Ishikawa (cell line): ENCODE data around the gene ZNF565.

Experiments used
- CEBPB ChIP-seq: IDR thresholded peaks from 2 replicates; pipeline ENCODE4 v1.6.1; 2012
- CREB1 ChIP-seq: IDR thresholded peaks from 2 replicates; pipeline ENCODE4 v1.6.1; 2012; ENCODE audit warnings: low read depth
- EGR1 ChIP-seq: IDR thresholded peaks from 2 replicates; pipeline ENCODE4 v1.6.1; 2012
- EP300 ChIP-seq: IDR thresholded peaks from 2 replicates; pipeline ENCODE4 v1.6.1; 2012; ENCODE audit warnings: borderline replicate concordance
- FOXM1 ChIP-seq: IDR thresholded peaks from 2 replicates; pipeline ENCODE4 v1.6.1; 2012; ENCODE audit warnings: low read depth, borderline replicate concordance
- MAX ChIP-seq: IDR thresholded peaks from 2 replicates; pipeline ENCODE4 v1.6.1; 2012
- NFIC ChIP-seq: IDR thresholded peaks from 2 replicates; pipeline ENCODE4 v1.6.1; 2012
- RAD21 ChIP-seq: IDR thresholded peaks from 2 replicates; pipeline ENCODE4 v1.6.1; 2012; ENCODE audit warnings: low read depth
- REST ChIP-seq: IDR thresholded peaks from 2 replicates; pipeline ENCODE4 v1.6.1; 2012; ENCODE audit warnings: low read depth, mild to moderate bottlenecking
- TAF1 ChIP-seq: IDR thresholded peaks from 2 replicates; pipeline ENCODE4 v1.6.1; 2012; ENCODE audit warnings: low read depth, mild to moderate bottlenecking
- TCF12 ChIP-seq: IDR thresholded peaks from 2 replicates; pipeline ENCODE4 v1.6.1; 2012; ENCODE audit warnings: low read depth
- TEAD4 ChIP-seq: IDR thresholded peaks from 2 replicates; pipeline ENCODE4 v1.6.1; 2012
- USF1 ChIP-seq: IDR thresholded peaks from 2 replicates; pipeline ENCODE4 v1.6.1; 2012
- YY1 ChIP-seq: IDR thresholded peaks from 2 replicates; pipeline ENCODE4 v1.6.1; 2012; ENCODE audit warnings: low read depth
- ZBTB7A ChIP-seq: IDR thresholded peaks from 2 replicates; pipeline ENCODE4 v1.6.1; 2012; ENCODE audit warnings: low read depth

Gene ZNF565

GRCh38 chr19:36136964-36137686 lies 77.3 kb downstream of the ZNF565 start:
- TF ChIP-seq NFIC (peak; percentile 81), EGR1 (no peak), YY1 (0 out of 2 replicates have a peak, but pooled peaks have one; percentile 31), FOXM1 (no peak), REST (no peak), TCF12 (peak; percentile 65), CEBPB (no peak), USF1 (no peak), EP300 (peak; percentile 45; the same call in 1 of the 2 replicates), TAF1 (no peak), TEAD4 (peak; percentile 64), CREB1 (no peak), RAD21 (peak; percentile 13; the same call in 1 of the 2 replicates), ZBTB7A (no peak), MAX (peak; percentile 53)
